Muscle layer of colon (tissue), 2 donors: ENCODE data around the gene RNF8.
A peak's percentile ranks its signal among the peaks of the same experiment; 100 is the strongest.

Experiments used
- H3K27ac ChIP-seq: one replicate; pipeline ENCODE4 v1.7.0; 2013; ENCODE audit warnings: low read depth, mild to moderate bottlenecking, low read length, moderate library complexity
- H3K27me3 ChIP-seq, 2 donors: one replicate each; pipeline ENCODE4 v1.7.0; 2013; ENCODE audit warnings: low read length in 2 of 2, mild to moderate bottlenecking in 2 of 2; ENCODE audit not compliant: insufficient read depth in 2 of 2, control insufficient read depth in 1 of 2
- H3K36me3 ChIP-seq: one replicate; pipeline ENCODE4 v1.7.0; 2013; ENCODE audit warnings: mild to moderate bottlenecking, low read length; ENCODE audit not compliant: insufficient read depth
- H3K4me1 ChIP-seq: one replicate; pipeline ENCODE4 v1.7.0; 2013; ENCODE audit warnings: mild to moderate bottlenecking, low read length; ENCODE audit not compliant: insufficient read depth
- H3K4me3 ChIP-seq, 2 donors: one replicate each; pipeline ENCODE4 v1.7.0; 2013; ENCODE audit warnings: low read length in 2 of 2, low read depth in 1 of 2, mild to moderate bottlenecking in 1 of 2, moderate library complexity in 1 of 2
- H3K9ac ChIP-seq: one replicate; pipeline ENCODE4 v1.7.0; 2013; ENCODE audit warnings: low read length
- H3K9me3 ChIP-seq: one replicate; pipeline ENCODE4 v1.7.0; 2013; ENCODE audit warnings: mild to moderate bottlenecking, low read length
- donor health status: abdominal sarcoma.
- donor health status: Adenocarcinoma of cecum.

The RNF8 gene

GRCh38 chr6:37409501-37409900, 55.7 kb downstream of the RNF8 start:
- H3K4me1 ChIP-seq, result no peaks in the 10 kb centered on the region
- no peak overlapping the region for H3K9ac ChIP-seq
- no peak overlapping the region for H3K27ac ChIP-seq
- no peaks in the 10 kb centered on the region for H3K9me3 ChIP-seq
- no peaks in the 10 kb centered on the region for H3K36me3 ChIP-seq
- no peak overlapping the region for H3K4me3 ChIP-seq
- H3K27me3 ChIP-seq, result no peaks in the 10 kb centered on the region

GRCh38 chr6:37417393-37417792, 63.6 kb downstream of the RNF8 start:
- Histone ChIP-seq H3K4me1 (no peaks in the 10 kb centered on the region), H3K9me3 (no peaks in the 10 kb centered on the region), H3K9ac (no peak overlapping the region), H3K4me3 (no peak overlapping the region), H3K27ac (no peak overlapping the region), H3K36me3 (no peaks in the 10 kb centered on the region), H3K27me3 (no peaks in the 10 kb centered on the region)

- H3K9ac ChIP-seq, result no peak overlapping the region
- no peak overlapping the region for H3K4me3 ChIP-seq
- H3K36me3 ChIP-seq, result no peaks in the 10 kb centered on the region
- H3K27me3 ChIP-seq, result no peaks in the 10 kb centered on the region
- no peak overlapping the region for H3K27ac ChIP-seq
- no peaks in the 10 kb centered on the region for H3K9me3 ChIP-seq
- no peaks in the 10 kb centered on the region for H3K4me1 ChIP-seq
These were observed 64.9 kb downstream of the RNF8 start for GRCh38 chr6:37418722-37419121.

GRCh38 chr6:37426058-37426944, 72.5 kb downstream of the RNF8 start:
- H3K36me3 ChIP-seq, result no peaks in the 10 kb centered on the region
- H3K27me3 ChIP-seq, result no peaks in the 10 kb centered on the region
- no peaks in the 10 kb centered on the region for H3K9me3 ChIP-seq
- H3K27ac ChIP-seq, result no peak overlapping the region
- H3K9ac ChIP-seq, result no peak overlapping the region
- no peak overlapping the region for H3K4me3 ChIP-seq
- no peaks in the 10 kb centered on the region for H3K4me1 ChIP-seq

GRCh38 chr6:37426945-37427510, 73.2 kb downstream of the RNF8 start:
- Histone ChIP-seq H3K27me3 (no peaks in the 10 kb centered on the region), H3K9ac (no peak overlapping the region), H3K9me3 (no peaks in the 10 kb centered on the region), H3K4me3 (no peak overlapping the region), H3K4me1 (no peaks in the 10 kb centered on the region), H3K27ac (no peak overlapping the region), H3K36me3 (no peaks in the 10 kb centered on the region)

- H3K27ac ChIP-seq, result no peak overlapping the region
- no peak overlapping the region for H3K4me3 ChIP-seq
- no peaks in the 10 kb centered on the region for H3K27me3 ChIP-seq
- no peaks in the 10 kb centered on the region for H3K9me3 ChIP-seq
- H3K36me3 ChIP-seq, result no peaks in the 10 kb centered on the region
- no peak overlapping the region for H3K9ac ChIP-seq
- peaks cover 9% of the 10 kb centered on the region for H3K4me1 ChIP-seq
These were observed 75.6 kb downstream of the RNF8 start for GRCh38 chr6:37429352-37429750.

- Histone ChIP-seq H3K9ac (peak overlapping the region; percentile 11), H3K27me3 (no peaks in the 10 kb centered on the region), H3K4me1 (peaks cover 20% of the 10 kb centered on the region), H3K36me3 (peaks cover 20% of the 10 kb centered on the region), H3K27ac (peak overlapping the region; percentile 93), H3K4me3 (peak overlapping the region; percentile 71 to 85), H3K9me3 (no peaks in the 10 kb centered on the region)
These were observed 78.8 kb downstream of the RNF8 start for GRCh38 chr6:37432590-37432915.

- no peaks in the 10 kb centered on the region for H3K9me3 ChIP-seq
- H3K27me3 ChIP-seq, result no peaks in the 10 kb centered on the region
- peaks cover 26% of the 10 kb centered on the region for H3K36me3 ChIP-seq
- H3K27ac ChIP-seq, result peak within 1 kb of the TSS; percentile 93
- H3K4me1 ChIP-seq, result peaks cover 20% of the 10 kb centered on the region
- H3K4me3 ChIP-seq, result peak within 1 kb of the TSS; percentile 71 to 85
- H3K9ac ChIP-seq, result peak within 1 kb of the TSS; percentile 94
These were observed 79.3 kb downstream of the RNF8 start, which contains the start of gene CMTR1 for GRCh38 chr6:37432916-37433656. CMTR1 (plus strand) TSS chr6:37433221; CDS start chr6:37435630, 2,409 bp downstream.

GRCh38 chr6:37433657-37434271, 80.0 kb downstream of the RNF8 start:
- Histone ChIP-seq H3K4me3 (peak overlapping the region; percentile 71 to 85), H3K9ac (peak overlapping the region; percentile 94), H3K9me3 (no peaks in the 10 kb centered on the region), H3K4me1 (peaks cover 20% of the 10 kb centered on the region), H3K27ac (peak overlapping the region; percentile 93), H3K27me3 (no peaks in the 10 kb centered on the region), H3K36me3 (peaks cover 30% of the 10 kb centered on the region)

- Histone ChIP-seq H3K36me3 (peaks cover 34% of the 10 kb centered on the region), H3K4me3 (no peak overlapping the region), H3K9me3 (no peaks in the 10 kb centered on the region), H3K9ac (no peak overlapping the region), H3K27ac (no peak overlapping the region), H3K4me1 (peaks cover 20% of the 10 kb centered on the region), H3K27me3 (no peaks in the 10 kb centered on the region)
These were observed 81.6 kb downstream of the RNF8 start for GRCh38 chr6:37435373-37435772.

GRCh38 chr6:37435816-37436215, 82.0 kb downstream of the RNF8 start:
- Histone ChIP-seq H3K4me1 (peaks cover 20% of the 10 kb centered on the region), H3K36me3 (peaks cover 36% of the 10 kb centered on the region), H3K9ac (no peak overlapping the region), H3K4me3 (no peak overlapping the region), H3K9me3 (no peaks in the 10 kb centered on the region), H3K27ac (no peak overlapping the region), H3K27me3 (no peaks in the 10 kb centered on the region)
